ENCODE data around the gene TUNAR. TPM values are rescaled to one million over a fixed set of nuclear protein-coding genes. Genes with fewer than 3 reads are reported as not detected.

Gene TUNAR
- total and polyA plus RNA-seq, 2 of the 4 experiments (the other 2 are of a cell fraction) = not detected

- Histone ChIP-seq H3K14ac (replicated peaks; ENCODE audit: low read depth, low read length) (no peak overlapping the region), H2BK120ac (ENCODE audit: low read depth, low read length) (no peak overlapping the region), H4K5ac (ENCODE audit: low read depth, low read length) (no peak overlapping the region), H2BK5ac (ENCODE audit: low read depth, low read length, poor library complexity, severe bottlenecking) (no peak overlapping the region), H2AK5ac (ENCODE audit: low read depth, low read length) (no peak overlapping the region), H3K9me1 (ENCODE audit: insufficient read depth, low read length) (no peaks in the 10 kb centered on the region), H4K20me1 (ENCODE audit: insufficient read depth, low read length) (no peaks in the 10 kb centered on the region), H3K27ac (ENCODE audit: insufficient read depth, low read length) (no peak overlapping the region), H3K79me1 (ENCODE audit: low read depth in 1 of 2, low read length in 2 of 2) (no peaks in the 10 kb centered on the region), H3K56ac (ENCODE audit: extremely low read depth, insufficient read depth, low read length) (no peak overlapping the region), H3K4me2 (ENCODE audit: low read depth, low read length) (no peak overlapping the region), H2BK15ac (ENCODE audit: low read depth, low read length) (no peak overlapping the region), H3K4ac (ENCODE audit: low read depth, low read length) (no peak overlapping the region), H3K4me1 (ENCODE audit: control insufficient read depth, insufficient read depth, low read length) (no peaks in the 10 kb centered on the region), H3K9me3 (ENCODE audit: control insufficient read depth, insufficient read depth, low read length) (no peaks in the 10 kb centered on the region), H3K36me3 (ENCODE audit: control insufficient read depth, insufficient read depth, low read length) (no peaks in the 10 kb centered on the region), H3K9ac (ENCODE audit: low read depth, low read length) (no peak overlapping the region), H2AK9ac (replicated peaks; ENCODE audit: low read depth, low read length, poor library complexity) (no peak overlapping the region), H3K4me3 (ENCODE audit: insufficient read depth, low read depth, low read length) (no peak overlapping the region), H2AFZ (replicated peaks; ENCODE audit: low read length, poor library complexity) (no peak overlapping the region), H4K8ac (ENCODE audit: low read depth in 2 of 2, low read length in 2 of 2) (no peak overlapping the region), H3K18ac (ENCODE audit: low read depth, low read length) (no peak overlapping the region), H3K23ac (ENCODE audit: low read depth, low read length) (no peak overlapping the region), H3K27me3 (ENCODE audit: control insufficient read depth, insufficient read depth, low read length) (no peaks in the 10 kb centered on the region), H4K91ac (ENCODE audit: insufficient read depth, low read depth, low read length) (no peak overlapping the region), H2BK20ac (ENCODE audit: low read depth, low read length) (no peak overlapping the region)
- CTCF ChIA-PET = no interaction called here
- no TSS peak for BruUV-seq (replicated peaks)
- DNase-seq (peak; percentile 12), ATAC-seq (ENCODE audit: low read depth) (peak; percentile 32; the same call in 1 of the 2 replicates)
- intact Hi-C loops (cut with micrococcal nuclease) (no loop called here), dilution Hi-C loops (cut with HindIII; ENCODE audit: low sequenced_read_pairs, unreplicated experiment) (no loop called here), in situ Hi-C loops (cut with MboI; ENCODE audit: low sequenced_read_pairs) (no loop called here)
- POLR2A ChIA-PET (ENCODE audit: unreplicated experiment) = no interaction called here
- peak; percentile 6; the same call in 1 of the 2 replicates for TF ChIP-seq BHLHE40 (IDR thresholded peaks at IDR 0.05; ENCODE audit: low read depth, low read length)
- no peak for TF ChIP-seq MXI1 (IDR thresholded peaks at IDR 0.05; ENCODE audit: borderline replicate concordance, low read depth, low read length)
- WGBS, 2 experiments (ENCODE audit: extremely low coverage in 2 of 2, insufficient read length in 1 of 2) = 0% methylated on average over 1 of the region's 3 CpGs; no CpG with 5 or more reads in 1 of the 2 experiments
Measured at GRCh38 chr14:95862243-95862642, 14.4 kb upstream of the TUNAR start.
